Testis (tissue), 3 donors: Measurements from ENCODE around the gene ATP2A3. TPM values are rescaled to one million over a fixed set of nuclear protein-coding genes. Genes with fewer than 3 reads are reported as not detected.

Experiments used
- DNase-seq: peaks from one replicate; pipeline ENCODE4 v3.0.0-alpha.2; 2019
- H3K27ac ChIP-seq, 2 donors: fragments of 200-600 bp; sonication (generic); one replicate each; pipeline ENCODE4 v1.5.1; 2019
- H3K27me3 ChIP-seq: fragments of 200-600 bp; sonication (generic); one replicate; pipeline ENCODE4 v1.5.1; 2019
- H3K36me3 ChIP-seq: fragments of 200-600 bp; sonication (generic); one replicate; pipeline ENCODE4 v1.5.1; 2017; ENCODE audit warnings: low read depth; ENCODE audit errors: missing control alignments
- H3K4me1 ChIP-seq: fragments of 200-600 bp; sonication (generic); one replicate; pipeline ENCODE4 v1.5.1; 2019
- H3K4me3 ChIP-seq, 2 donors: fragments of 200-600 bp; sonication (generic); one replicate each; pipeline ENCODE4 v1.5.1; 2017 to 2019
- H3K9me3 ChIP-seq: fragments of 200-600 bp; sonication (generic); one replicate; pipeline ENCODE4 v1.5.1; 2017
- CTCF ChIP-seq, 3 experiments: fragments of 450-650 bp in 2 of 3; fragments of 200-600 bp in 1 of 3; sonication (generic) in 1 of 3; IDR thresholded peaks; one replicate each; pipeline ENCODE4 v1.5.1; 2016 to 2019; ENCODE audit warnings: antibody characterized with exemption in 3 of 3, mild to moderate bottlenecking in 2 of 3, moderate library complexity in 1 of 3
- POLR2A ChIP-seq: fragments of 450-650 bp; IDR thresholded peaks from one replicate; pipeline ENCODE4 v1.6.1; 2017; ENCODE audit warnings: antibody characterized with exemption, mild to moderate bottlenecking, moderate library complexity
- WGBS, 2 donors: methylation state at CpG; one replicate each; pipeline ENCODE4 v1.1.5; 2018; 5-methylcytosine and 5-hydroxymethylcytosine counted together
- intact Hi-C: fragments of 100-400 bp; cut with DNase I; formaldehyde crosslinking; loops from one replicate; pipeline ENCODE4 v1.15.1; 2023; ENCODE audit warnings: low total_unique reads
- polyA plus RNA-seq: library from polyadenylated mRNA; stranded (reverse); fragments of 350-450 nt; fragmentation: Illumina TruSeq; extraction: RNeasy Lipid Tissue Mini Kit (QIAGEN cat#74804); gene quantifications from one replicate; pipeline ENCODE4 v1.2.3, GENCODE V29; 2014; ENCODE audit warnings: low read depth, low replicate concordance; ENCODE audit not compliant: insufficient read depth
- total RNA-seq, 2 donors: library from RNA; depleted of rRNA; stranded (reverse); fragments of >200 nt; gene quantifications; one replicate each; pipeline ENCODE4 v1.2.3, GENCODE V29; 2016

ATP2A3 gene
- total and polyA plus RNA-seq, 3 donors from 2014 or later: 8.0 to 19.6 (median 8.2) TPM

GRCh38 chr17:4003131-4003500 is 38.9 kb upstream of the ATP2A3 start:
- no peak for TF ChIP-seq POLR2A
- TF ChIP-seq CTCF (IDR thresholded peaks at IDR 0.05): no peak
- intact Hi-C loops: loop anchor here (10.0 kb wide), 1 partner anchor 68 kb away; no protein-coding TSS in a partner anchor
- no peak for DNase-seq

GRCh38 chr17:4001048-4001590 is 36.9 kb upstream of the ATP2A3 start:
- Histone ChIP-seq H3K27me3 (no peaks in the 10 kb centered on the region), H3K4me1 (no peaks in the 10 kb centered on the region), H3K4me3 (no peak overlapping the region), H3K36me3 (no peaks in the 10 kb centered on the region), H3K27ac (no peak overlapping the region), H3K9me3 (no peaks in the 10 kb centered on the region)
- WGBS, 2 donors: 80 to 82% methylated on average over 13 of the region's 13 CpGs
- intact Hi-C loops: loop anchor here (10.0 kb wide), 1 partner anchor 66 kb away; no protein-coding TSS in a partner anchor
- no peak for TF ChIP-seq POLR2A
- TF ChIP-seq CTCF (IDR thresholded peaks at IDR 0.05): no peak
- DNase-seq: no peak

More at GRCh38 chr17:4003131-4003500, 38.9 kb upstream of the ATP2A3 start:
- no peaks in the 10 kb centered on the region for H3K36me3 ChIP-seq
- H3K27ac ChIP-seq: no peak overlapping the region
- H3K27me3 ChIP-seq: no peaks in the 10 kb centered on the region
- H3K4me1 ChIP-seq: no peaks in the 10 kb centered on the region
- 51 to 80% methylated on average over 20 to 21 of the region's 21 CpGs for WGBS, 2 donors
- H3K9me3 ChIP-seq: no peaks in the 10 kb centered on the region
- H3K4me3 ChIP-seq: peak overlapping the region in 1 of 2 donors; percentile 26

GRCh38 chr17:3998436-3998835 is 34.2 kb upstream of the ATP2A3 start:
- no peaks in the 10 kb centered on the region for H3K36me3 ChIP-seq
- H3K9me3 ChIP-seq: no peaks in the 10 kb centered on the region
- H3K27ac ChIP-seq: no peak overlapping the region
- no peaks in the 10 kb centered on the region for H3K27me3 ChIP-seq
- no peak for DNase-seq
- H3K4me3 ChIP-seq: no peak overlapping the region
- TF ChIP-seq CTCF (IDR thresholded peaks at IDR 0.05): no peak
- TF ChIP-seq POLR2A: no peak
- WGBS, 2 donors: 90 to 100% methylated on average over 4 of the region's 4 CpGs
- intact Hi-C loops: no loop called here
- H3K4me1 ChIP-seq: no peaks in the 10 kb centered on the region

- H3K27ac ChIP-seq: no peak overlapping the region
- H3K4me1 ChIP-seq: no peaks in the 10 kb centered on the region
- no peaks in the 10 kb centered on the region for H3K36me3 ChIP-seq
- intact Hi-C loops: no loop called here
- H3K9me3 ChIP-seq: no peaks in the 10 kb centered on the region
- DNase-seq: no peak
- H3K27me3 ChIP-seq: no peaks in the 10 kb centered on the region
- 67 to 70% methylated on average over 1 of the region's 1 CpG for WGBS, 2 donors
- TF ChIP-seq POLR2A (no peak), CTCF (IDR thresholded peaks at IDR 0.05) (no peak)
- H3K4me3 ChIP-seq: no peak overlapping the region
Observed at GRCh38 chr17:3995067-3995466, 30.8 kb upstream of the ATP2A3 start.

- no peaks in the 10 kb centered on the region for H3K27me3 ChIP-seq
- no peak overlapping the region for H3K4me3 ChIP-seq
- intact Hi-C loops: no loop called here
- no peaks in the 10 kb centered on the region for H3K9me3 ChIP-seq
- H3K27ac ChIP-seq: no peak overlapping the region
- no peak for DNase-seq
- H3K36me3 ChIP-seq: no peaks in the 10 kb centered on the region
- H3K4me1 ChIP-seq: no peaks in the 10 kb centered on the region
- TF ChIP-seq CTCF (IDR thresholded peaks at IDR 0.05) (no peak), POLR2A (no peak)
- 88 to 90% methylated on average over 1 of the region's 1 CpG for WGBS, 2 donors
Observed at GRCh38 chr17:3994221-3994576, 30.0 kb upstream of the ATP2A3 start.
